A549 (cell line): ENCODE data around the gene TRMT1. TPM values are rescaled to one million over a fixed set of nuclear protein-coding genes. Genes with fewer than 3 reads are reported as not detected.

ENCODE experiments used
- ATAC-seq, 2 experiments: fragments of 200-7000 bp in 1 of 2; fragments of >200 bp in 1 of 2; cut with Nextera tagmentation in 1 of 2; cut with Tn5 transposase in 1 of 2; 3 replicates each; pipeline versions ENCODE4 v1.8.0 to v1.9.1; 2018 to 2020; ENCODE audit warnings: mild to moderate bottlenecking in 1 of 2, moderate library complexity in 1 of 2
- CTCF ChIA-PET: fragments of 300-600 bp; sonication (Branson Sonifier 250); formaldehyde crosslinking; extraction: SDS; loops from one replicate; lab custom pipeline; 2021; ENCODE audit warnings: antibody characterized with exemption, inconsistent platforms; lab: Yijun Ruan, JAX
- POLR2A ChIA-PET: fragments of 350-600 bp; formaldehyde crosslinking; extraction: SDS; loops from one replicate; lab custom pipeline; 2021; ENCODE audit warnings: antibody characterized with exemption, inconsistent platforms; lab: Yijun Ruan, JAX
- DNase-seq, 2 experiments: peaks; one replicate each; pipeline versions ENCODE4 v3.0.0 to v3.0.0-alpha.2; 2011 to 2016; ENCODE audit warnings: low read depth in 1 of 2, low spot score in 1 of 2
- FAIRE-seq: peaks from 2 replicates; lab custom pipeline; 2011; peaks lifted over from hg19 to GRCh38; lab: Jason Lieb, UNC
- H3K27ac ChIP-seq, 2 experiments: fragments of >200 bp; sonication (Bioruptor Twin); formaldehyde crosslinking; 3 replicates each; pipeline ENCODE4 v1.5.1; 2016 to 2017
- H3K4me1 ChIP-seq: fragments of >200 bp; sonication (Bioruptor Twin); formaldehyde crosslinking; 3 replicates; pipeline ENCODE4 v1.6.1; 2016
- H3K4me2 ChIP-seq: fragments of >200 bp; sonication (Bioruptor Twin); formaldehyde crosslinking; 3 replicates; pipeline ENCODE4 v1.6.1; 2016
- H3K4me3 ChIP-seq: fragments of >200 bp; sonication (Bioruptor Twin); formaldehyde crosslinking; 3 replicates; pipeline ENCODE4 v1.5.1; 2016
- H3K9me3 ChIP-seq: fragments of >200 bp; sonication (Bioruptor Twin); formaldehyde crosslinking; 3 replicates; pipeline ENCODE4 v1.6.1; 2016
- ATOH8 ChIP-seq: fragments of 250-450 bp; sonication (Bioruptor Pico); IDR thresholded peaks from 2 replicates; pipeline ENCODE4 v1.5.0; 2020; ENCODE audit warnings: low read depth, mild to moderate bottlenecking, moderate library complexity
- BCL3 ChIP-seq: fragments of >200 bp; sonication (Bioruptor Twin); formaldehyde crosslinking; IDR thresholded peaks from 3 replicates; pipeline ENCODE4 v1.6.1; 2016
- BHLHE40 ChIP-seq: IDR thresholded peaks from 2 replicates; pipeline ENCODE4 v1.6.1; 2012; ENCODE audit warnings: low read depth, low read length, inconsistent platforms
- CBX8 ChIP-seq: fragments of 200-600 bp; sonication (generic); IDR thresholded peaks from 2 replicates; pipeline ENCODE4 v1.6.1; 2016
- EHF ChIP-seq: fragments of 250-450 bp; sonication (Bioruptor Pico); IDR thresholded peaks from 2 replicates; pipeline ENCODE4 v1.5.0; 2020; ENCODE audit warnings: mild to moderate bottlenecking
- EHMT2 ChIP-seq: fragments of 200-600 bp; sonication (generic); IDR thresholded peaks from 2 replicates; pipeline ENCODE4 v1.6.1; 2016; ENCODE audit warnings: antibody characterized with exemption, low read depth, mild to moderate bottlenecking, moderate library complexity
- FOSB ChIP-seq: fragments of 250-450 bp; sonication (Bioruptor Pico); IDR thresholded peaks from 2 replicates; pipeline ENCODE4 v1.5.0; 2020; ENCODE audit warnings: mild to moderate bottlenecking, moderate library complexity
- FOSL2 ChIP-seq, 2 experiments: fragments of 450-650 bp in 1 of 2; fragments of >200 bp in 1 of 2; sonication (Bioruptor Twin) in 1 of 2; formaldehyde crosslinking; IDR thresholded peaks; 2 replicates each; pipeline versions ENCODE4 v1.5.0 to v1.6.1; 2016 to 2020; ENCODE audit warnings: mild to moderate bottlenecking in 1 of 2, moderate library complexity in 1 of 2
- HES2 ChIP-seq: fragments of >200 bp; sonication (Bioruptor Twin); formaldehyde crosslinking; IDR thresholded peaks from 2 replicates; pipeline ENCODE4 v1.6.1; 2016
- HEYL ChIP-seq: fragments of 250-450 bp; sonication (Bioruptor Pico); IDR thresholded peaks from 2 replicates; pipeline ENCODE4 v1.8.0; 2021; ENCODE audit warnings: mild to moderate bottlenecking, moderate library complexity
- HMGXB4 ChIP-seq: fragments of 250-450 bp; sonication (Bioruptor Pico); IDR thresholded peaks from 2 replicates; pipeline ENCODE4 v1.5.0; 2021; ENCODE audit warnings: mild to moderate bottlenecking, moderate library complexity, borderline replicate concordance
- HOXB13 ChIP-seq: fragments of 250-450 bp; sonication (Bioruptor Pico); IDR thresholded peaks from 2 replicates; pipeline ENCODE4 v1.5.0; 2020; ENCODE audit warnings: low read depth, mild to moderate bottlenecking, moderate library complexity
- HOXB5 ChIP-seq: fragments of 250-450 bp; sonication (Bioruptor Pico); IDR thresholded peaks from 2 replicates; pipeline ENCODE4 v1.5.0; 2020; ENCODE audit warnings: mild to moderate bottlenecking, moderate library complexity
- JUN ChIP-seq, 2 experiments: fragments of >200 bp; sonication (Bioruptor Twin); formaldehyde crosslinking; IDR thresholded peaks; 2 replicates in 1 of 2; 3 replicates in 1 of 2; pipeline ENCODE4 v1.6.1; 2016 to 2017
- KDM5A ChIP-seq: fragments of 200-600 bp; sonication (generic); IDR thresholded peaks from 2 replicates; pipeline ENCODE4 v1.6.1; 2016; ENCODE audit warnings: antibody characterized with exemption, mild to moderate bottlenecking
- MAFK ChIP-seq: fragments of 450-650 bp; IDR thresholded peaks from 2 replicates; pipeline ENCODE4 v1.6.1; 2014; ENCODE audit not compliant: partially characterized antibody
- NFE2L2 ChIP-seq: fragments of 150-350 bp; conservative IDR thresholded peaks from 2 replicates; pipeline ENCODE4 v1.6.1; 2014; ENCODE audit warnings: low read length
- NPAS2 ChIP-seq: fragments of 250-450 bp; sonication (Bioruptor Pico); IDR thresholded peaks from 2 replicates; pipeline ENCODE4 v1.8.0; 2022; ENCODE audit warnings: mild to moderate bottlenecking, moderate library complexity, borderline replicate concordance
- NR3C1 ChIP-seq: fragments of >200 bp; sonication (Bioruptor Twin); formaldehyde crosslinking; IDR thresholded peaks from 3 replicates; pipeline ENCODE4 v1.6.1; 2017
- PHF8 ChIP-seq: fragments of 200-600 bp; sonication (generic); IDR thresholded peaks from 2 replicates; pipeline ENCODE4 v1.6.1; 2016; ENCODE audit warnings: low read depth, mild to moderate bottlenecking, antibody characterized with exemption, moderate library complexity, borderline replicate concordance
- POLR2A ChIP-seq: IDR thresholded peaks from 2 replicates; pipeline ENCODE4 v1.6.1; 2012; ENCODE audit warnings: mild to moderate bottlenecking, low read length
- RFX5 ChIP-seq: fragments of 450-650 bp; IDR thresholded peaks from 2 replicates; pipeline ENCODE4 v1.7.1; 2014; ENCODE audit warnings: antibody characterized with exemption, mild to moderate bottlenecking, moderate library complexity
- SREBF2 ChIP-seq: fragments of 450-650 bp; IDR thresholded peaks from 2 replicates; pipeline ENCODE4 v1.6.1; 2014; ENCODE audit warnings: mild to moderate bottlenecking, moderate library complexity
- TP53 ChIP-seq: fragments of 250-450 bp; sonication (Bioruptor Pico); IDR thresholded peaks from 2 replicates; pipeline ENCODE4 v1.5.0; 2021; ENCODE audit warnings: mild to moderate bottlenecking, moderate library complexity
- ZC3H11A ChIP-seq: fragments of 450-650 bp; IDR thresholded peaks from 2 replicates; pipeline ENCODE4 v1.6.1; 2014; ENCODE audit warnings: antibody characterized with exemption, mild to moderate bottlenecking
- ZSCAN20 ChIP-seq: fragments of 250-450 bp; sonication (Bioruptor Pico); IDR thresholded peaks from 2 replicates; pipeline ENCODE4 v1.8.0; 2022; ENCODE audit warnings: mild to moderate bottlenecking, moderate library complexity
- WGBS: methylation state at CpG from one replicate; pipeline ENCODE4 v1.1.6; 2017; ENCODE audit errors: missing lambda C conversion rate; 5-methylcytosine and 5-hydroxymethylcytosine counted together
- polyA plus RNA-seq, 4 experiments: library from polyadenylated mRNA; depleted of rRNA in 3 of 4; stranded (reverse); fragments of >200 nt; fragmentation: RNase III in 1 of 4; extraction: RNeasy Plus Mini Kit Qiagen cat#74134 plus additional on column Dnase treatment in 1 of 4; gene quantifications; 2 replicates in 3 of 4; 3 replicates in 1 of 4; pipeline ENCODE4 v1.2.3, GENCODE V29; 2011 to 2017

Gene TRMT1
- polyA plus RNA-seq, 2 of the 4 experiments (the other 2 are of a cell fraction), result 18.2 to 29.8 TPM

- ChIA-PET POLR2A (no interaction called here), CTCF (interaction anchor here (0.5 to 1.7 kb wide), 7 partner anchors 17 to 661 kb away, joined by 3 to 6 read pairs (median 3); partner anchors contain the start of genes IER2 and STX10)
- Histone ChIP-seq H3K4me1 (peaks cover 2% of the 10 kb centered on the region; the same call in 1 of the 3 replicates), H3K4me3 (no peak overlapping the region), H3K9me3 (no peaks in the 10 kb centered on the region), H3K4me2 (no peak overlapping the region), H3K27ac (no peak overlapping the region)
- no peak for FAIRE-seq
- no peak for DNase-seq
- no peak for ATAC-seq
- no peak for TF ChIP-seq MAFK
- no peak for TF ChIP-seq BCL3
- TF ChIP-seq JUN (IDR thresholded peaks at IDR 0.05), result no peak
- no peak for TF ChIP-seq FOSL2 (IDR thresholded peaks at IDR 0.05)
- no peak for TF ChIP-seq FOSL2 (CRISPR knock-in tag; IDR thresholded peaks at IDR 0.05)
- TF ChIP-seq, all 56 proteins: peak for 0
- 90% methylated on average over 8 of the region's 8 CpGs for WGBS
Observed at GRCh38 chr19:13132471-13133180, 16.1 kb upstream of the TRMT1 start.

GRCh38 chr19:13130886-13131490, 14.4 kb upstream of the TRMT1 start:
- DNase-seq (no peak), FAIRE-seq (no peak), ATAC-seq (no peak)
- TF ChIP-seq TP53 (CRISPR knock-in tag) (no peak), BHLHE40 (no peak), HEYL (CRISPR knock-in tag) (no peak), HOXB13 (CRISPR knock-in tag) (no peak), HES2 (no peak), RFX5 (no peak), HMGXB4 (no peak), HOXB5 (CRISPR knock-in tag) (no peak), EHMT2 (no peak), EHF (no peak), JUN (IDR thresholded peaks at IDR 0.05) (no peak)
- Histone ChIP-seq H3K9me3 (no peaks in the 10 kb centered on the region), H3K4me1 (peaks cover 2% of the 10 kb centered on the region; the same call in 1 of the 3 replicates), H3K27ac (no peak overlapping the region; a peak in 1 of 6 replicates), H3K4me2 (no peak overlapping the region), H3K4me3 (no peak overlapping the region)
- POLR2A ChIA-PET, result interaction anchor here (0.6 kb wide), 1 partner anchor 72 kb away, joined by 3 read pairs; no protein-coding TSS in a partner anchor
- WGBS, result 94% methylated on average over 2 of the region's 3 CpGs
- CTCF ChIA-PET, result interaction anchor here (1.4 to 1.6 kb wide), 2 partner anchors 13 to 19 kb away, joined by 4 to 6 read pairs; partner anchors contain the start of genes IER2, NACC1 and STX10

GRCh38 chr19:13129384-13129783, 12.8 kb upstream of the TRMT1 start:
- WGBS, result 94% methylated on average over 9 of the region's 9 CpGs
- no peaks in the 10 kb centered on the region for H3K9me3 ChIP-seq
- no peak overlapping the region for H3K4me3 ChIP-seq
- DNase-seq (no peak), FAIRE-seq (no peak), ATAC-seq (no peak)
- H3K4me2 ChIP-seq, result no peak overlapping the region
- POLR2A ChIA-PET, result no interaction called here
- no peak overlapping the region for H3K27ac ChIP-seq
- CTCF ChIA-PET, result interaction anchor here (0.5 to 1.4 kb wide), 3 partner anchors 84 to 152 kb away, joined by 3 read pairs; no protein-coding TSS in a partner anchor
- peaks cover 2% of the 10 kb centered on the region; the same call in 1 of the 3 replicates for H3K4me1 ChIP-seq
- TF ChIP-seq NR3C1 (no peak), NPAS2 (no peak), NFE2L2 (no peak), POLR2A (no peak), PHF8 (no peak), ATOH8 (no peak), KDM5A (no peak), MAFK (no peak), HMGXB4 (no peak), FOSB (no peak), FOSL2 (IDR thresholded peaks at IDR 0.05) (no peak), FOSL2 (CRISPR knock-in tag; IDR thresholded peaks at IDR 0.05) (no peak), CBX8 (no peak), ZC3H11A (no peak), SREBF2 (no peak), ZSCAN20 (CRISPR knock-in tag) (no peak), HEYL (CRISPR knock-in tag) (no peak), HOXB13 (CRISPR knock-in tag) (no peak)
